ENCODE measurements around the gene CRACR2A. TPM values are rescaled to one million over a fixed set of nuclear protein-coding genes. Genes with fewer than 3 reads are reported as not detected.

The CRACR2A gene, protein sequence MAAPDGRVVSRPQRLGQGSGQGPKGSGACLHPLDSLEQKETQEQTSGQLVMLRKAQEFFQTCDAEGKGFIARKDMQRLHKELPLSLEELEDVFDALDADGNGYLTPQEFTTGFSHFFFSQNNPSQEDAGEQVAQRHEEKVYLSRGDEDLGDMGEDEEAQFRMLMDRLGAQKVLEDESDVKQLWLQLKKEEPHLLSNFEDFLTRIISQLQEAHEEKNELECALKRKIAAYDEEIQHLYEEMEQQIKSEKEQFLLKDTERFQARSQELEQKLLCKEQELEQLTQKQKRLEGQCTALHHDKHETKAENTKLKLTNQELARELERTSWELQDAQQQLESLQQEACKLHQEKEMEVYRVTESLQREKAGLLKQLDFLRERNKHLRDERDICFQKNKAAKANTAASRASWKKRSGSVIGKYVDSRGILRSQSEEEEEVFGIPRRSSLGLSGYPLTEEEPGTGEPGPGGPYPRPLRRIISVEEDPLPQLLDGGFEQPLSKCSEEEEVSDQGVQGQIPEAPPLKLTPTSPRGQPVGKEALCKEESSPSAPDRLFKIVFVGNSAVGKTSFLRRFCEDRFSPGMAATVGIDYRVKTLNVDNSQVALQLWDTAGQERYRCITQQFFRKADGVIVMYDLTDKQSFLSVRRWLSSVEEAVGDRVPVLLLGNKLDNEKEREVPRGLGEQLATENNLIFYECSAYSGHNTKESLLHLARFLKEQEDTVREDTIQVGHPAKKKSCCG
- polyA plus RNA-seq (0.58 and 2.1 TPM in 2 replicates), polyA minus RNA-seq (2.9 and 3.6 TPM in 2 replicates)

DNA sequence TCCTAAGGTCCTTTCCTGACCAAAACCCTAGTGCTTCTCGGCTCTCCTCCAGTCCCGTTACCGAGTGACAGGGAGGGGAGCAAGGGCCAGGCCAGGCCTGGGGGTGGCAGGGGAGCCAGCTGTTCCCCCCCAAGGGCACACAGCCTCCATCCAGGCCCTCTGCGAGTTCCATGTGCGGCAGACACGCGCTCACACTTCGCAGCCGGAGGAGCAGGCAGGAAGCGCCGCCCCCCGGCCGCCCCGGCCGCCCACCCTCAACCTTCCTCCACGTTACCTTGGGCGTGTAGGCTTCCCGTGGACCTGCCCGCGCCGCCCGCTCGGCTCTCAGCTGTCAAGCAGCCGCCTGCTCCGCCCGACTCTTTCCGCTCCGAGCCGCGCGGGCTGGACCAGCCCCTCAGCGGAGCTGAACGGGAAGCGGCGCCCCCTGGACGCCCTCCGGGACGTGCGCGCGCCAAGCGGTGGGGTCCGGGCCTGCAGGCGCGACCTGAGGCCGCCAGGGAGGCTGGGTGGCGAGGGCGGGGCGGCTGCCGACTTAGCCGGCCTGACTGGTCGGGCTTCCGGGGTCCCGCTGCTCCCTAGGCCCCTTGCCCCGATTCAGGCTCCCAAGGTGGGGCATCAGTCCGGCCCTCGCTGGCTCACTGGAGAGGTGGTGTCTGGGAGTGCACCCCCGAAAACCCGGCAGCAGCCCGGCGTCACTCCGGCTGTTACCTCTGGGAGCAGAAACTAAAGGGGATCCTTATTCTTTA is at the start of gene CRACR2A:
TSS of gene CRACR2A (minus strand) at position 369 of the 746 bp plus-strand sequence. CDS start 56,110 bp downstream, outside the sequence.
- no peaks in the 10 kb centered on the region for H3K9me3 ChIP-seq (ENCODE audit: low read length)
- H3K4me3 ChIP-seq (ENCODE audit: low read length), result no peak within 1 kb of the TSS
- H4K20me1 ChIP-seq (ENCODE audit: insufficient read depth), result no peaks in the 10 kb centered on the region
- H3K9ac ChIP-seq (ENCODE audit: low read length), result no peak within 1 kb of the TSS
- TF ChIP-seq, protein P1, sequence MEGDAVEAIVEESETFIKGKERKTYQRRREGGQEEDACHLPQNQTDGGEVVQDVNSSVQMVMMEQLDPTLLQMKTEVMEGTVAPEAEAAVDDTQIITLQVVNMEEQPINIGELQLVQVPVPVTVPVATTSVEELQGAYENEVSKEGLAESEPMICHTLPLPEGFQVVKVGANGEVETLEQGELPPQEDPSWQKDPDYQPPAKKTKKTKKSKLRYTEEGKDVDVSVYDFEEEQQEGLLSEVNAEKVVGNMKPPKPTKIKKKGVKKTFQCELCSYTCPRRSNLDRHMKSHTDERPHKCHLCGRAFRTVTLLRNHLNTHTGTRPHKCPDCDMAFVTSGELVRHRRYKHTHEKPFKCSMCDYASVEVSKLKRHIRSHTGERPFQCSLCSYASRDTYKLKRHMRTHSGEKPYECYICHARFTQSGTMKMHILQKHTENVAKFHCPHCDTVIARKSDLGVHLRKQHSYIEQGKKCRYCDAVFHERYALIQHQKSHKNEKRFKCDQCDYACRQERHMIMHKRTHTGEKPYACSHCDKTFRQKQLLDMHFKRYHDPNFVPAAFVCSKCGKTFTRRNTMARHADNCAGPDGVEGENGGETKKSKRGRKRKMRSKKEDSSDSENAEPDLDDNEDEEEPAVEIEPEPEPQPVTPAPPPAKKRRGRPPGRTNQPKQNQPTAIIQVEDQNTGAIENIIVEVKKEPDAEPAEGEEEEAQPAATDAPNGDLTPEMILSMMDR (IDR thresholded peaks at IDR 0.05; ENCODE audit: poor library complexity, severe bottlenecking), result peak; percentile 31
- no peak for TF ChIP-seq POLR2AphosphoS5 (IDR thresholded peaks at IDR 0.05)
- peaks cover 8% of the 10 kb centered on the region for H3K27me3 ChIP-seq (ENCODE audit: insufficient read depth, low read depth, low read length)
- no peaks in the 10 kb centered on the region for H3K36me3 ChIP-seq (ENCODE audit: insufficient read depth, low read length)
- H3K9me2 ChIP-seq (ENCODE audit: insufficient read depth, low read length), result no peaks in the 10 kb centered on the region
- H3K4me2 ChIP-seq (ENCODE audit: low read length), result no peak within 1 kb of the TSS
- H2AFZ ChIP-seq (ENCODE audit: low read depth, low read length), result no peak within 1 kb of the TSS
- no peak within 1 kb of the TSS for H3K27ac ChIP-seq (ENCODE audit: low read length)
- no peaks in the 10 kb centered on the region for H3K79me2 ChIP-seq (replicated peaks; ENCODE audit: insufficient read depth, low read length)
- H3F3A ChIP-seq (ENCODE audit: insufficient read depth, low read length, poor library complexity, severe bottlenecking), result no peaks in the 10 kb centered on the region

DNA sequence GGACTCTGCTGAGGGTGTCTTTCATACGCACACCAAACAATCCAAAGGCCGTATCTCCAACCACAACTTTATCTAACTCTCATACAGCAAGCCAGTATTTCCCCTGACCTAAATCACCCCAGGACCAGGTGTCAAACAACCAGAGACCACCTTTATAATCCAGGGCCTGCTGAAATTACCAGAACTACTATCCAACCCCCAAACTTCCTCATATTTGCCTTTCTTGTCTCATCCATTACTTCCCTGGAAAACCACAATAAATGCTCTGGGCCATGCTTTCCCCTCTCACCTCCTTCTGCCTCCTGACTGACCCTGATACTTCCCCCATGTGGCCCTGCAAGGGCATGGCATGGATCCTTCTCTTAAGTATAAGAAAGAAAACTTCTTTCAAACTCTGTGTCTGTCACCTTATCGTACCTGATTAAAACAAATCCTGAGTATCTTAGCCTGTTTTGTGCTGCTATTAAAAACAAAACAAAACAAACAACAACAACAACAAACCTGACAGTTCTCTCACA is 44.7 kb upstream of the CRACR2A start:
- Histone ChIP-seq H3K4me2 (ENCODE audit: low read length) (no peak overlapping the region), H3K27me3 (ENCODE audit: insufficient read depth, low read depth, low read length) (no peaks in the 10 kb centered on the region), H3K27ac (ENCODE audit: low read length) (no peak overlapping the region), H3K9ac (ENCODE audit: low read length) (no peak overlapping the region), H3F3A (ENCODE audit: insufficient read depth, low read length, poor library complexity, severe bottlenecking) (no peaks in the 10 kb centered on the region), H3K36me3 (ENCODE audit: insufficient read depth, low read length) (peaks cover 4% of the 10 kb centered on the region), H2AFZ (ENCODE audit: low read depth, low read length) (no peak overlapping the region), H3K4me3 (ENCODE audit: low read length) (no peak overlapping the region), H3K9me3 (ENCODE audit: low read length) (no peaks in the 10 kb centered on the region), H3K79me2 (replicated peaks; ENCODE audit: insufficient read depth, low read length) (no peaks in the 10 kb centered on the region), H3K9me2 (ENCODE audit: insufficient read depth, low read length) (no peaks in the 10 kb centered on the region), H4K20me1 (ENCODE audit: insufficient read depth) (no peaks in the 10 kb centered on the region)
- TF ChIP-seq MXI1 (conservative IDR thresholded peaks at IDR 0.05; ENCODE audit: poor library complexity, severe bottlenecking) (no peak), SMC3 (conservative IDR thresholded peaks at IDR 0.05; ENCODE audit: poor library complexity) (no peak), TAF1 (IDR thresholded peaks at IDR 0.05; ENCODE audit: low read depth) (no peak), POLR2AphosphoS5 (IDR thresholded peaks at IDR 0.05) (no peak), EZH2 (IDR thresholded peaks at IDR 0.05; ENCODE audit: borderline replicate concordance, insufficient read depth, low read length, poor library complexity, severe bottlenecking) (no peak), RAD21 (conservative IDR thresholded peaks at IDR 0.05) (no peak)
- TF ChIP-seq, protein P2, sequence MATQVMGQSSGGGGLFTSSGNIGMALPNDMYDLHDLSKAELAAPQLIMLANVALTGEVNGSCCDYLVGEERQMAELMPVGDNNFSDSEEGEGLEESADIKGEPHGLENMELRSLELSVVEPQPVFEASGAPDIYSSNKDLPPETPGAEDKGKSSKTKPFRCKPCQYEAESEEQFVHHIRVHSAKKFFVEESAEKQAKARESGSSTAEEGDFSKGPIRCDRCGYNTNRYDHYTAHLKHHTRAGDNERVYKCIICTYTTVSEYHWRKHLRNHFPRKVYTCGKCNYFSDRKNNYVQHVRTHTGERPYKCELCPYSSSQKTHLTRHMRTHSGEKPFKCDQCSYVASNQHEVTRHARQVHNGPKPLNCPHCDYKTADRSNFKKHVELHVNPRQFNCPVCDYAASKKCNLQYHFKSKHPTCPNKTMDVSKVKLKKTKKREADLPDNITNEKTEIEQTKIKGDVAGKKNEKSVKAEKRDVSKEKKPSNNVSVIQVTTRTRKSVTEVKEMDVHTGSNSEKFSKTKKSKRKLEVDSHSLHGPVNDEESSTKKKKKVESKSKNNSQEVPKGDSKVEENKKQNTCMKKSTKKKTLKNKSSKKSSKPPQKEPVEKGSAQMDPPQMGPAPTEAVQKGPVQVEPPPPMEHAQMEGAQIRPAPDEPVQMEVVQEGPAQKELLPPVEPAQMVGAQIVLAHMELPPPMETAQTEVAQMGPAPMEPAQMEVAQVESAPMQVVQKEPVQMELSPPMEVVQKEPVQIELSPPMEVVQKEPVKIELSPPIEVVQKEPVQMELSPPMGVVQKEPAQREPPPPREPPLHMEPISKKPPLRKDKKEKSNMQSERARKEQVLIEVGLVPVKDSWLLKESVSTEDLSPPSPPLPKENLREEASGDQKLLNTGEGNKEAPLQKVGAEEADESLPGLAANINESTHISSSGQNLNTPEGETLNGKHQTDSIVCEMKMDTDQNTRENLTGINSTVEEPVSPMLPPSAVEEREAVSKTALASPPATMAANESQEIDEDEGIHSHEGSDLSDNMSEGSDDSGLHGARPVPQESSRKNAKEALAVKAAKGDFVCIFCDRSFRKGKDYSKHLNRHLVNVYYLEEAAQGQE (IDR thresholded peaks at IDR 0.05; ENCODE audit: borderline replicate concordance), result no peak

All from neural cell (in vitro differentiated cells).